Activated CD8-positive, alpha-beta memory T cell treated with anti-CD3 and anti-CD28 coated beads for 1 hour (primary cell): ENCODE measurements around the gene THAP12.
A peak's percentile ranks its signal among the peaks of the same experiment; 100 is the strongest.
"Not testable (repeated sequence)": the region's sequence is repeated elsewhere in the genome, so short reads cannot be mapped to it uniquely, and the experiment has no call there.

Experiments used
- DNase-seq, 2 donors: peaks; one replicate each; pipeline ENCODE4 v3.0.0-alpha.2; 2020; ENCODE audit warnings: low read depth in 1 of 2; ENCODE audit errors: extremely low read depth in 1 of 2

The THAP12 gene

GRCh38 chr11:76329084-76329648 lies 51.8 kb downstream of the THAP12 start:
- no peak for DNase-seq

- DNase-seq = no peak
Measured at GRCh38 chr11:76327756-76328388, 53.1 kb downstream of the THAP12 start.

GRCh38 chr11:76327202-76327601 lies 53.7 kb downstream of the THAP12 start:
- no peak for DNase-seq

- DNase-seq = no peak
Measured at GRCh38 chr11:76325185-76325584, 55.7 kb downstream of the THAP12 start.

GRCh38 chr11:76323804-76324203 lies 57.1 kb downstream of the THAP12 start:
- DNase-seq = no peak

GRCh38 chr11:76323375-76323774 lies 57.6 kb downstream of the THAP12 start:
- DNase-seq = not testable (repeated sequence)

- DNase-seq = no peak
Measured at GRCh38 chr11:76322942-76323341, 58.0 kb downstream of the THAP12 start.

GRCh38 chr11:76322540-76322939 lies 58.4 kb downstream of the THAP12 start:
- DNase-seq = no peak

GRCh38 chr11:76321820-76322524 lies 59.0 kb downstream of the THAP12 start:
- no peak for DNase-seq

- no peak for DNase-seq
Measured at GRCh38 chr11:76321340-76321739, 59.6 kb downstream of the THAP12 start.

- DNase-seq = no peak
Measured at GRCh38 chr11:76320929-76321328, 60.0 kb downstream of the THAP12 start.

GRCh38 chr11:76319798-76320197 lies 61.1 kb downstream of the THAP12 start:
- not testable (repeated sequence) for DNase-seq

GRCh38 chr11:76318744-76319384 lies 62.1 kb downstream of the THAP12 start:
- DNase-seq = peak; percentile 69 to 81

GRCh38 chr11:76317296-76317695 lies 63.6 kb downstream of the THAP12 start:
- no peak for DNase-seq

GRCh38 chr11:76316726-76317125 lies 64.2 kb downstream of the THAP12 start:
- no peak for DNase-seq

- no peak for DNase-seq
Measured at GRCh38 chr11:76315182-76315853, 65.6 kb downstream of the THAP12 start.

- DNase-seq = no peak
Measured at GRCh38 chr11:76314741-76315090, 66.2 kb downstream of the THAP12 start.

GRCh38 chr11:76313913-76314740 lies 66.8 kb downstream of the THAP12 start:
- no peak for DNase-seq

- no peak for DNase-seq
Measured at GRCh38 chr11:76313271-76313670, 67.7 kb downstream of the THAP12 start.

GRCh38 chr11:76310832-76311595 lies 69.9 kb downstream of the THAP12 start:
- DNase-seq = no peak
